KG1 (cell line): ENCODE results near the gene LRRC30.
"Not testable (repeated sequence)": the region's sequence is repeated elsewhere in the genome, so short reads cannot be mapped to it uniquely, and the experiment has no call there.

ENCODE experiments used
- DNase-seq: peaks from one replicate; lab custom pipeline; 2025; lab: John Stamatoyannopoulos, UW

Gene LRRC30

DNA sequence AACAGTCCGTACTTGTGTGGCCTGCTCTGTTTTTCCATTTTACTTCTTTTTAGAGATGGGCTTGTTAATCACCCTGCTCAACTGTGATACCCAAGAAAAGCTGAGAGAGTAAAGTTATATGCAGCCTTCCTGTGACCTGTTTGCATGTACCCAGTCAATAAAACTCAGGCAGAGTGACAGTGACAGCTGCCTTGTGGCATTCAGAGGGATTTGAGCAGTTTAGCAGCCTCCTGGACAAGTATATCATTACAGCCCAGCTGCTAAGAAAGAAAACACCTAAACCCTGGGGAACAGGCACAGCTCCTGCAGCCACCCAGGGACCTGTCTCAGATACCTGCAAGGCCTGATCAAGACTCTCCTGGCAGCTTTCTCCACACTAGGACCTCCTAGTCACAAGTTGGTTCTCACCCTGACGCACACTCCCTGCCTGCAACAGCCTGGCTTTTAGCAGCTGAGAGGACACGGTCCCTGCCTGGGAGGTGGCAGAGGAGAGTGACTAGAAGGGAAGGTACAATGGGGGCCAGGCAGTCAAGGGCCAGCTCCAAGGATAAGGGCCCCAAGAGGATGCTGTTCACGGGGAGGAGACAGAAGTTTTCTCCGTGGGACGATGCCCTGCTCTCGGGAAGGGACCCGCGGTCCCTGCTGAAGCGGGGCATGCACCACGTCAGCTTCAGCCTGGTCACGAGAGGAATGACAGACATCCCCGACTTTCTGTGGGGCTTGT is at the start of gene LRRC30:
LRRC30 (plus strand) TSS at position 464 of the 724 bp plus-strand sequence; CDS start at position 514, 50 bp downstream.
- no peak for DNase-seq

DNA sequence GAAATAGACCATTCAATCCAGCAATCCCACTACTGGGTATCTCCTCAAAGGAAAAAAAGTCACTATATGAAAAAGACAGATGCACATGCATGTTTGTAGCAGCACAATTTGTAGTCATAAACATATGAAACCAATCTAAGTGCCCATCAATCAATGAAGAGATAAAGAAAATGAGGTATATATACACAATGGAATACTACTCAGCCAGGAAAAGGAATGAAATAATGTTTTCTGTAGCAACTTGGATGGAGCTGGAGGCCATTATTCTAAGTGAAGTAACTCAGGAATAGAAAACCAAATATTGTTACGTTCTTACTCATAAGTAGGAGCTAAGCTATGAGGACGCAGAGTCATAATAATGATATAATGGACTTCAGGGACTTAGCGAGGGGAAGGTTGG is 45.2 kb upstream of the LRRC30 start:
- no peak for DNase-seq

DNA sequence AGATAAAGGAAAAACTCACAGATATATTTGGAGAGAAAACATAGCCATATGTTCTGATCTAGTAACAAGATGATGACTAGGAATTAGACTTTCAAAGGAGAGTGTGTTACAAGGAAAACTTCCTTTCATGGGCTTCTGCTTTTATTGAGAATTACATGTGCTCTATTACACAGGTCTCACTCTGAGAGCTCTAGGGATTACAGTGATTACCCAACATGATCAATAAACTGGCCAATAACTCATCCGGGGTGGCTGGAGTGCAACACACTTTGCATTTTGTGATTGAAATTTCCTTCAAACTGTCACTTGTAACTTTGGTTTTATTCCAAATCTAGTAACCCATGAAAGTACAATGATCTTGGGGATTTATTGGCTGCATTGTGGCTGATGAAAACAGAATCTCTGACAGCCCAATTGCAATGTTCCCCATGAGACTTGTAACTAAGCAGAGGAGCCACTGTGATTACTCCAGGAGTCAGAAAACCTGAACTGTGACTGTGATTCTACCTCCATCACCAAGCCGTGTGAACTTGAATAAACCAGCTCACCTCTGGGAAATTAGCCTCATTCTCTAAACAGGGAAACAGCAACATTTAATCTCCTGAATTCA is 40.2 kb upstream of the LRRC30 start:
- DNase-seq, result no peak

DNA sequence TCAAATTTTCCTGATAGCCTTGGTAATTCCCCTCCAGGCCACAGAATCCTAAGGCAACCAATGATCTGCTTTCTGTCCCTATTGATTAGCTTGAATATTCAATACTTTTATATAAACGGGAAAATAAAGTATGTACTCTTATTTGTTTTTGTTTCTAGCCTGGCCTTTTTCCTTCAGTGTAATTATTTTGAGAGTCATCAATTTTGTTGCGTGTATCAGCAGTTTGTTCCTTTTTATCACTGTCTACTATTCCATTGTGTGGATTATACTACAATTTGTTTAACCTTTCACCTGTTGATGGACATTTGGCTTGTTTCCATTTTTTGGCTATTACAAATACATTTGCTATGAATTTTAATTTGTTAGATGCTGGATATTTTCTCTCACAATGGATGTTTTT is 39.2 kb upstream of the LRRC30 start:
- no peak for DNase-seq

DNA sequence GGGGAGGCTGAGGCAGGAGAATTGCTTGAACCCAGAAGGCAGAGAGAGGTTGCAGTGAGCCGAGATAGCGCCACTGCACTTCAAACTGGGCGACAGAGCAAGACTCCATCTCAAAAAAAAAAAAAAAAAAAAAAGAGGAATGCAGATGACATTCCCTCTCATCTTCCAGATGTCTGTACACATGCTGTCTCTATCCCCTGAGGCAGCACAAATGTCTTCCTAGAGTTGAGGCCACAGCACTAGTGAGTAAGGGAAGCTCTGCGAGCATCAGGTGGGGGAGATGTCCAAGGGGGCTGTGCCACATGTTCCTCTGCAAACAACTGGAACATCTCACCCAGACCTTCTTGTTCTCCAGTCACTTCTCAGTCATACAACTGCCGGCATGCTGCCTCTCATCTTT is 35.6 kb upstream of the LRRC30 start:
- DNase-seq, result no peak

DNA sequence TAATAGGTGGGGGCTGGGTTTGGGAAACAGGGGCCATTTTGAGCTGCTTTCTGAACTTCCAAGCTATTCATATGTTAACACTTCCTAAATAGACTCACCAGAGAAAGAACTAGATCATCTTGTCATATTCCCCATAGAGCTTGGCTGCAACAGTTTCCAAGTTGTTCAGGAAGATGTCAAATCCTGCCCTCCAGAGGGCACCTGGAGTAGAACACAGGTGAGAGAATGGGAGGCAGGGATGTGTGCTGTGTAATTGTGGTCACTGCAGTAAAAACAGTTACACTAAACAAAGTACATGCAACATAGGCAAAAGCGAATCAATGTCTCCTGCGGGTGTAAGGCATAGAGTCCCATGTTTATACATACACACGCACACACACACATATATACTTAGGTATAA is 34.5 kb upstream of the LRRC30 start:
- no peak for DNase-seq

DNA sequence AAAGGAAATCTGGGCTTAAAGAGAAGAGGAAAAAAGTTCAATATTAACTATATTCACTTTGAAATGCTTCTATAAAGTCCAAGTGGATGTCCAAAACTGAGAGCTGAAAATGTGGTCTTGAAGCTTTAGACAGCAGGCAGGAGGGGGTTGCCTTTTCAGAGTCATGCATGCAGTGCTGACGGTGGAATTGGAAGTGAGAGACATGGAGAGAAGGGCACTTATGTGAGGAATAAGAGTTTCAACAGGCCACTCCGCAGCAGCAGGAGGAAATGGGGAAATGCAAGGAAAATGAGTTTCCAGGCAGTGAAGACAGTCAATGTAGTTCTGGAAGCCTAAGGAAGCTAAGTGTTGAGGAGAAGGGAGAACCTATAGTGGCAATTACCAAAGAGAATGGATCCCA is 33.0 kb upstream of the LRRC30 start:
- no peak for DNase-seq

DNA sequence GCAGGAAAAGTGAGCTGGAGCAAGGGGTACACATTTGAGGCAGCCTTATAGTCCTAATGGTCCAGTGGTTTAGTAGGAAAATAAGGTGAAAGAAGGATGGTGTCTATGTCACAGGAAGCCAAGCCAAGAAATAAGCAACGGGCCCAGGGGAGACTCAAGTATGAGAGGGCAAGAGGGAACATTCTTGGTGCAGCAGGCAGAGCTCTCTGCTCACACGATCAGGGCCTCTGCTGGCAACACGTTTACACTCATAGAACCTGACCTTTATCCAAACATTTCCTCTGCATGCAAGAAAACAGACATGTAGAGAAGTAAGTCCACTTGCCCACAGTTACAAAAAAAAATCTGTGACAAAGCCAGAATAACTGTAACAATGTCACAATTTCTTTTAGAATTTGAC is 32.6 kb upstream of the LRRC30 start:
- no peak for DNase-seq

DNA sequence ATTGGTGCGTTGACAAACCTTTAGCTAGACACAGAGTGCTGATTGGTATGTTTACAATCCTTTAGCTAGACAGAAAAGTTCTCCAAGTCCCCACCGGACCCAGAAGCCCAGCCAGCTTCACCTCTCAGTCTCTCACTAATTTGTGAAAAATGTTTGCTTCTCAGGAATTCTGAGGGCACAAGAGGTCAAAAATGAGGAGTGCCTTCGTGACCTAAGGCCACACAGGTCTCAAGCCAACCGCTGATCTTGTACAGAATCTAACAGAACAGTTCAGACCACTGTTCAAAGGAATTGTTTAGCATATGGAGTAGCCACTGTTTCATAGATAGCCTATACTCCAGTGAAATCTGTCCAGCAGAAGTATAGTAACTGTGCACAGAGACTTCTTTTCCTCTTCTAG is 29.8 kb upstream of the LRRC30 start:
- no peak for DNase-seq

DNA sequence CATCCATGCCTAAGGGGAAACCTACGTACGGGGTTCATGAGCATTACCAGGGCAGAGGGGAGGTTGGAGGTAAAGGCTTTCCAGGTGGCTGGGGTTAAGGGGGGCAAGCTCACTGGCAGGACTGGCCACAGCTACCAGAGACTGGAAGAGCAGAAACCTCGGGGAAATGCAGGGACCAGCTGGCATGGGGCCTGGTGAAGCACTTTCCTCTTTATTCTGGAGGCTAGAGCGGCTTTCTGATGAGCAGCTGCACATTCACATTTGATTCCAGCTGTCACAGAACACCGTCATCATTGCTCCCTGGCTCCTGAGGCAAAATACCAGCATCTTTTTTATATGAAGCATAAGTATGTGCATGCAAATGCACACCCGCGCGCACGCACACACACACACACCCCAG is 28.7 kb upstream of the LRRC30 start:
- DNase-seq, result no peak

DNA sequence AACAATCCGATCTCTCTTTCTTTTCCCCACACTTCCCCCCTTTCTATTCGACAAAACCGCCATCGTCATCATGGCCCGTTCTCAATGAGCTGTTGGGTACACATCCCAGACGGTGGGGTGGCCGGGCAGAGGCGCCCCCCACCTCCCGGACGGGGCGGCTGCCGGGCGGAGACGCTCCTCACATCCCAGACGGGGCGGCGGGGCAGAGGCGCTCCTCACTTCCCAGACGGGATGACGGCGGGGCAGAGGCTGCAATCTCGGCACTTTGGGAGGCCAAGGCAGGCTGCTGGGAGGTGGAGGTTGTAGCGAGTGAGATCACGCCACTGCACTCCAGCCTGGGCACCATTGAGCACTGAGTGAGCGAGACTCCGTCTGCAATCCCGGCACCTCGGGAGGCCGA is 27.3 kb upstream of the LRRC30 start:
- DNase-seq, result not testable (repeated sequence)

DNA sequence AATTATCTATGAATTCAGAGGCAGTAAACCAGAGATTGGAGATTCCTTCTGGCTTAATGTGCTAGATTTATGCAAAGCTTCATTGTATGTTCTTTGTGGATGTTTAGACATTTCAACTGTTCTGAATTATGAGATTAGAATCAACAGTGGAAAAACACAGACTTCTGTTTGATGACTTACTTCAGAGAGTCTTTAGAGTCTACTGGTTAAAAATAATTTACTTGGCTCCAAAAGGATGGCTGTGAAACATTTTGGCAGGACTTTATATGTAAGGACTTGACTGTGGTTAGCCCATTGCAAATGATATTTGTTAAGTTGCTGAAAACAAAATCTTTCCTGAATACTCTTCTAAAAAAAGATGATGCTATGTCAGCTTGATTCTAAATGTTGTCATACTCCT is 25.5 kb upstream of the LRRC30 start:
- no peak for DNase-seq

DNA sequence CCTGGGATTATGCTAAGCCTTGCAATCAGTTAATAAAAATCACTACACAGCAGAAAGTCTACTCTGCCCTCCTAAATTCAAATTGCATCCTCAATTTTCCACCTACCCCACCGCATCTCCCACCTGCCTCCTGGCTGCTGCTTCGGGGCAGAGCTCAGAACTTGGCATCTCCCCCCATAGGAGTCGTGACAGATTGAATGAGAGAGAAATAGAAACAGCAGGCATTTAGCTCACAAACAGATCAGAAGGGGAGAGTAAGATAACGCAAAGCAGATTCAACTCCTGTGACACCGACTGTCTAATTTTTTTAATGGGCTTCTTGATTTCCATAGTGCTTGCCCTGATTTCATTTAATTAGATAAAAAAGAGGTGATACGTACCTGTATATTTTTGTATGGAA is 24.7 kb upstream of the LRRC30 start:
- no peak for DNase-seq

DNA sequence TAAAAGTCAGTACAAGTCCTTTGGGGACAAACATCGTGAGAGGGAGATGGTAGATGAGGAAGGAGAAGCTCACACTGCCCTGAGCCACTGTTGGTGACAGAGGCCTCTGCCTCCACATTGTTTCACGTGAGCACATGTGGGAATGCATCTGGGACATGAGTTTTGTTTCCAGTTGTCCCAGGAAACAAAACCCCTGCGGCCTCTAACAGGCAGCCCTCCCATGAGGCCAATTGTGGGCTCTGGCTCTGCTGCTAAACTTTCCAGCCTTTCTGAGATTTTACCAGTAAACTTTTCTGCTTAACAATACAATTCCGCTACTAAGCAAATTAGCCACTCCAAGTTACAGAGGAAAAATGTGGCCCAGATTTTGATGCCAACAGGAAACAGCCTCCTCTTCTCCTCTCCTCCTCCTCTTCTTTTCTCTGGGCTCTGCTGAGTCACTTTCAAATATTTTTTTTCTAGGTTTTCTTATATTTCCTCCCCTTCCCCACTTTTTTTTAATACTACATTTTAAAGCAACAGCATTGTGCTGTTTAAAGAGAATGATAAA is 23.4 kb upstream of the LRRC30 start:
- DNase-seq, result no peak

DNA sequence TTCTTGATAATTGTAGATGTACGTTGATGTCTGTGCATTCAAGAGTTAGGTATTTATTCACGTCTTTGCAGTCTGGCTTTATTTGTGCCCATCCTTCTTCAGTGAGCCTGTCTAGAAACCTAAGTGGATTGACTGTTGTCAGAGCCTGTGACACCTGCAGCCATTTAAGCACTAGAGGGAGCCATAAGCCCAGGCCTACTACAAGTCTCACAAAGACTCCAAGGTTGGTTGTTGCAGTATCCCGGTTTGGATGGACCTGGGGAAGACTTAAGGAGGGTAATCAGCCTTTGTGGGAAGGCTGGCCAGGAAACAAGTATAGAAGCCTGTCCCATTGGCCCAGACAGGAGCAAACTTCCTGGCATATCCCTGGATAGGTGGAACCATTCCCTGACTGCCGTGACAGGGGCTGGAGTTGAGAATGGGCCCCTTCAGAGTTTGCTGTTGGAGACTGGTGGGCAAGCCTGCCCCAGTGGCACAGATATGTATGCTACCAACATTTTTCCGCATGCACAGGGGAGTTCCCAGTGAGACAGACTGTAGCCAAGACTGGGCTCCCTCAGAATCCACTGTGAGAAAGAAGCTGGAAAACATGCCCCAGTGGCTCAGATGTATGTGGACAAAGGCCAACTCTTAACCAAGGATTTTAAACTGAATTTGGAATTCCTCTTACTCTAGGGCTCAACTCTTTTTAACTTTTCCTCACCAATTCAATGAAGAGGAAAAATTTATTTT is 9.3 kb upstream of the LRRC30 start:
- DNase-seq, result peak; percentile 1

DNA sequence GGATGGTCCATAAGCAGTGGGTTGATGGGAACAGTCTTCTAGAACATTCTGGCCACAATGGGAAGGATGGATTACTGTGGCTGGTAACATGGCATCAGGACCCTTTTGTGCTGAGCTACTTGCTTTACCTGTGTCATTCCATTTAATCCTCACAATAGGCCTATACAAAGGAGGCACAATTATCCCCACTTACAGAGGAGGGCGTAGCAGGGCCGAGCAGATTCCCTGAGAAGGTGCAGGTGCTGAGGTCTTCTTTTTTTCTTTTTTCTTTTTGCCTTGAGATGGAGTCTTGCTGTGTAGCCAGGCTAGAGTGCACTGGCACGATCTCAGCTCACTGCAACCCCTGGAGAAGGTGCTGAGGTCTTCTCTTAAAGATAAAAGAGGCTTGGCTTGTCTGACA is 6.7 kb upstream of the LRRC30 start:
- DNase-seq, result no peak

DNA sequence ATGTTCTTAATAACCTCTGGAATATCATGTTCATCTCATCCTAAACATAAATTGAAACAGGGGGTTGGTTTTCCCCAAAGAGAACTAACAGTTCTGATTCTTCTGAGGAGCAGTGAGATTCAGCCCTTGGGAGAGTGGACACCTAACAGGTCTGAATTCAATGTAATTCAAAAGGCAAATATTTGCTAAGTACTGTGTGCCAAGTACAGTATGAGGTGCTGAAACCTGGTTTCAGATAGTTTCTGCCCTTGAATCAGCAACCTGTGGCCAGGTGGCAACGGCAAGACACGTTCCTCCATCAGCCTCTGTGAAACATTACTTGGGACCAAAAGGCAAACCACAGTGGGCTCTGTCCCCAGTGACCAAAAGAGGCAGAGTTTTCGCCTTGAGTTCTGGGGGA is 1.3 kb downstream of the LRRC30 start:
- DNase-seq, result no peak

DNA sequence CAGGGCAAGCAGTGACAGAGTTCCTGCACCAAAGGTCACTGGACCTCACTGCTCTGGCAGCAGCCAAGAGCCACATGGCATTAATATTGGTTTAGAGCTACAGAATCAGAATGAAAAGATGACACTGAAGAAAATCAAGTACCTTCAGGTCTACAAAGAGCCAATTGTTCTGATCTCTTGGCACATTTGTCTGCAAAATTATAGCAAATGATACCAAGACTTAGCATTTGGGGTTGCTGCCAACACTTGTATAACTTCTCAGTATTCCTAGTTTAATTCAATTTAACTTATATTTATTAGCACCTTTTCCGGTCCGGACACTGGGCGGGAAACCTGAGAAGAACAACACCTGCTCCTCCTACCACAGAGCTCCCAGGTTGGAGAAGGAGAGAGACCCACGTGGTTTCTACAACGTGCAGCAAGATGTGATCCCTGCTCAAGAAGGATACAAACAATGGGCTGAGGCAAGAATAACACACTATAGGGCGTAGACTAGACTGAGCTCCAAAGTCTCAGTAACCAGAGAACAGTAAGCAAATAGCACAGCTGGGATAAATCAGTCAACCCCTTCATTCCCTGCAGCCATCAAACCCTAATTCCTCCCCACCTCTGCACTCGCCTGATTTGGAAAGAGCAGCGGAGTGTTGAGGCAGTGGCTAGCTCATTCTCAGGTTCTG is 2.4 kb downstream of the LRRC30 start:
- DNase-seq, result no peak

DNA sequence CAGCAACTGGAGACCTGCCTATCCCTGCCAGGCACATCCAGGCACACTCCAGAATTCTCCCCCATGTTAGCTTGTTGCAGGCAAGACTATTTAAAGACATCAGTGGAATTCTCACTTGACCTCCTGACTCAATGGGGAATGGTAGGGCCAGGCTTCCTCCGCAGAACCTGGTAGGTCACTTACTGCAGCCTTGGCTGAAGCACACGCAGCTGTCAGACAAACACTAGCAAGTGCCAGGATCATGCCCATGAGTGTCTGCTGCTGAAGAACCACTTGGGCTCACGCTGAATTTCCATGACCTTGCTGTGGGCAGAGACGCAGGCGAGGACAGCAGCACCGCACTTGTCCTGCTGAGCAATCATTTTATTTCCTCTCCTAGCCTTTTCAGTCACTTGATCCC is 3.2 kb downstream of the LRRC30 start:
- no peak for DNase-seq

DNA sequence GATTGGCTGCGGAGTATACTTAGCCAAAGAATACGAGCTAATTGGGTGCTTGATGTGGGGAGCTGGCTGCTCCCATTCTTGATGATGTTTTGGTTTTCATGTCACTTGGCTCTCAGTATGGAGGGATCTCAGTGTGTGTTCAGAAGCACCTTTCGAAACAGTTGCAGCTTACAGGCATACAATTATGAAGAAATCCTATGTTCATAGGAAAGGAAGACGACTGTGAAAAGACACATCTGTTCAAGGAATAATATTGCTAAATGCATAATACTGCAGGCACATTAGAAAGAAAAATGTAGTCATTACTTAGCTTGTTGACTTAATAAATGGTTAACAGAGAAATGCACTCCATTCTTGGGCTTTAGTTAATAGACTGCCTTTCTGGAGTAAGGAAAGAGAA is 4.1 kb downstream of the LRRC30 start:
- DNase-seq, result no peak

DNA sequence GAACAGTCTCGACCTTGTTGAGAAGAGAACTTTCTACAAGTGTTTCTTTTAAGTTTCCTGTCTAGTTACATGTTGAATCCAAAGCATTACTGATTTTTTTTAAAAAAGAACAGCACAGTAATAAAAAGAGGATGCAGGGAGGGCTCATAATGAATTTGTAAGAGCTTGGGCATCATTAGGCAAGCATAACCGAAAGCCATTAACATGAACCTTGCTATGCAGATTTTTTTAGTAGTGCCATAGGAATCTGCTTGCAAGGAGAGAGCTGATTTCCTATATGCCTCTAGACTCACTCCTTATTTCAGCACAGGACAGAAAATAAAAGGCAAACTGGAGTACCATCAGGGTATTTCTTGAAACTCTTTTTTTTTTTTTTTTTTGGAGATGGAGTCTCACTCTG is 5.2 kb downstream of the LRRC30 start:
- no peak for DNase-seq

DNA sequence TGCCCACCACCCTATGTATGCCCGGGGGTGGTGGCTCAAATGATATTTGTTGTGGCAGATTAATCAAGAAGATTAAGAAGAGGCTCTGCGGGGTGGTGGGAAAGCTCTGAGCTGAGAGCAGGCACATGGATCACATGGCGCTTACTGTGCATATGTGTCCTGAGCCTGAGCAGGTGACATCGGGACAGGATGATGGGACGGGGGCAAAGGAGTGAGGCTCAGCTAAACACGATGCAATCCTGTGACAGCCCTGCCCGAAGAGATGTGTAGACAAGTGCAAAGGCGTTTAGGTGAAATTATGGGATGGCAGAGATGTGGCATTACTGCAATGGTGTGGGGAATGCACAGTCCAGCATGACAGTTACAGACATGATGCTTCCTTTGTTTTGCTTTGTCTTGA is 6.0 kb downstream of the LRRC30 start:
- no peak for DNase-seq
